Ureter (tissue), 1 donor: ENCODE data around the gene EMX2. TPM values are rescaled to one million over a fixed set of nuclear protein-coding genes. Genes with fewer than 3 reads are reported as not detected.

Source experiments
- DNase-seq: peaks from one replicate; pipeline ENCODE4 v3.0.0-alpha.2; 2020; ENCODE audit warnings: low spot score
- total RNA-seq: library from RNA; stranded (reverse); gene quantifications from one replicate; pipeline ENCODE4 v1.2.4, GENCODE V29; 2023
- donor health status: DM: yes; HTN: yes; CAD: no.

EMX2 gene
- total RNA-seq, 1 donor from 2014 or later, result 46.1 TPM

DNA sequence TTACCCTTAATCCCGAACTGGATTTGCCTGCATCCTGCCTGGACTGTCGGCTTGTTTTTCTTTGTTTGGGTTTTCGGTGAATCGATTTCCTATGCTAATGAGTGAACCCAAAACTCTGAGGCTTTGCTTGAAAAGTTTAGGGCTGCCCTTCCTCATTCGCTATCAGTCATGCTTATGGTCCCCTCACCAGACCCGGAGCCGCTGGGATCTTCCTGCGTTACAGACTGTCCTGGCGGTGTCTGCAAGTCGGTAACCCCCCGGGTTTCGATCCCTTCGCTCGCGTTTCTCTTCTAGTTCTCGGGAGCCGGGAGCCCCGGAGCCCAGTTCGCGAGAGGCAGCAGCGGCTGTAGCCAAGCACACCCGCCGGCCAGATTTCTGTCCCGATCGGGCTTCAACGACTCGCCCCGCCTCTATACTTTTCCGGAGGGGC lies 2.2 kb downstream of the EMX2 start:
- no peak for DNase-seq

DNA sequence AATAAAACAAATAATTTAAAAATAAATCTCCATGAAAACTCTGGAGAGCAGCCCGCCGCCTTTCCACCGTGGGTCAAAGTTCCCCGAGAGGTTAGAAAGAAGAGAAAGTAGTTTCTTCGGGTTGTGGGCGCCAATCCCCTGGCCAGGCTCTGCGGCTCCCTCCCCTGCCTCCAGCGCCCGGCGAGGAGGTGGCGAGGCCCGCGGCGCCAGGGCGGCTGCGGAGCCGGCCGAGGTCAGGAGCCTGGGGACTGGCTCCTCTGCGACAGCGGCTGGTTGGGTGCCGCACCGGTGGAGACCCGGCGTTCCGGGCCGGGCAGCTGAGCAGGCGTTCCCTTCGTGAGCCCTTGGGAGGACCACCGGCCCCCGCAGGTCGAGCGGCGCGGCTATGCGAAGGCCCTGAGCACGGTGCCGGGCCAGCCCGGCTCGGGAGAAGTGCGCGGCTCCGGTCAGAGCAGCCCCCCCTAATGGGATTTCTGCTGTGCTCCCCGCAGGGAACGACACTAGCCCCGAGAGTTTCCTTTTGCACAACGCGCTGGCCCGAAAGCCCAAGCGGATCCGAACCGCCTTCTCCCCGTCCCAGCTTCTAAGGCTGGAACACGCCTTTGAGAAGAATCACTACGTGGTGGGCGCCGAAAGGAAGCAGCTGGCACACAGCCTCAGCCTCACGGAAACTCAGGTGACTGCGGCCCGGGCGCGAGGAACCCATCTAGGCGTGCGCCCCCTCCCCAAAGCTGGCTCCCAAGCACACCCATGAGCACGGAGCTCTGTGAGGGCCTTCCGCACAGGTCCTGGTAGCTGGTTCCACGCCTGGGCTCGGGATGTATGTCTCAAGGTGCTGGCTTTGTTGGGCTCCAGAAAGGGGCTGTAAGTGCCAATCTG lies 2.8 kb downstream of the EMX2 start:
- DNase-seq, result no peak

DNA sequence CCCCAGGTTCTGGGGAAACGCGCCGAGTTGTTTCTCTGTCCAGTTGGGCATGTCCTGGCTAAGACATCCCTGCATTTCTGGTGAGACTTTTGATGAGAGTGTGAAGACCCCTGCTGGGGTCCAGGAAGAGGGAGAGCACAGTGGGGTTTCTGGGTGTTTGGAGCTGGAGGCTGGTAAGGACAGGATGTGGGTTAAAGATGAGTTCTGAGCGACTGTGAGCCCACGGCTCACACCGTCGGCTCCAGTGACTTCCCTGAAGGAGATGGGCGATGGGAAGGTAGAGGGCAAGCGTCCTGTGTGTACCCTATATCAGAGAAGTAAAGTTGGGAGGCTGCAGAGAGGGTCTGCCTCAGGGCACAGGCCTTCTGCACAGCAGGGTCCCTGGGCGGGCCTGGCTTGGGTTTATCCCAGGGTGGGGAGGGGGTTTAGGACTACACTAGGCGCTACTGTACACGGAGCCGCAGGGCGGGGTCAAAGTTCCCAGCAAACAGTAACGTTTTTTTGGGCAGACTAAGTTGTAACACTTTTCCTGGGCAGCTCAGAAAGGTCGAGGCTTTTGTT lies 3.6 kb downstream of the EMX2 start:
- no peak for DNase-seq

DNA sequence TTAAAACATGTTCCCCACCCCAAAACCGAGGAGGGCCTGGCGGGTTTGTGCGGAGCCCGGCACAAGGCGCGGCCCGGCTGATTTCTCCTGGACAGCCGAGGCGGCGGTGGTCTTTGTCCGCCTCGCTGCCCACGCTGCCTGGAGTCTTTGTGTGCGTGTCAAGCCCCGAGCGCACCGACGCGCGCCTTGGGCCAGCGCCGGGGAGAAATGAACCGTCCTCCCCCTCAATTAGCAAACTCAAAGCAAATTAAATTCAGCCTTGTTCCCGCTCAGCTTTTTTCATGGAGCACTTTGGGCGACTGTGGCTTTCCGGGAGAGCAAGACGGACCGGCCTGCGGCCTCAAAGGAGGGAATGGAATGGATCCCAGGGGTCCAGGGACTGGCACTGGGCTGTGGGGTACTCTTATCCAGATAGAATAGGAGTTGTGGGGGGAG lies 4.1 kb downstream of the EMX2 start:
- DNase-seq, result no peak

DNA sequence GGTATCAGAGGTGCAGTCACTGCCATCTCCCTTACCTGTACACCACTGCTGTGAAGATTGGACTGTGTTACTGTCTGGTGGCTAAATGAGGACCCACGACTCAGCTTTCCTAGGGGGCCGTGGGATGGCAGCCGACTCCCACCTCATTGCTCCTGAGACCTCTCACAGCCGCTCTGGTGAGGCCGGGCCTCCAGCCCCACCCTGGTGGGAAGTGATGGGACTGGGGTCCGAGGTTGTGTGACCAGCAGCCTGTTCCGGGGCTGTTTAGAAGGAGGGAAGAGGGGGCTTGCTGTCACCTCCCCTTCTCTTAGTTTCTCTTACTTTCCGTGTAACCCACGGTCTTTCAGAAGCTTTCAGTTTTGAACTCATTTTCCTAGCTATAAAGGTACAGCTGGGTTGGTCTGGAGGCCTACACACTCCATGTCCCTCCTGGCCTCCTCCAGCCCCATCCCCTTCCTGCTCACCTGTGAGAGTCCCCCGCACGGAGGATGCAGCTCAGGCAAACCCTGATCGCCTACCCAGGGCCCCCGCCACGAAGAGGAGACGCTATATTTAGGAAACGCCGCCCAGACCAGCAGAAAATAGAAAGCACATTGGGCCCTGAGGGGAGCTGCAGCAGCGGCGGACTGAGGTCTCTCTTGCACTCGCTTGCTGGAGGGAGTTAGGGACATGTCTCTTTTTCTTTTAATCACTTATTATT lies 4.6 kb downstream of the EMX2 start:
- no peak for DNase-seq

DNA sequence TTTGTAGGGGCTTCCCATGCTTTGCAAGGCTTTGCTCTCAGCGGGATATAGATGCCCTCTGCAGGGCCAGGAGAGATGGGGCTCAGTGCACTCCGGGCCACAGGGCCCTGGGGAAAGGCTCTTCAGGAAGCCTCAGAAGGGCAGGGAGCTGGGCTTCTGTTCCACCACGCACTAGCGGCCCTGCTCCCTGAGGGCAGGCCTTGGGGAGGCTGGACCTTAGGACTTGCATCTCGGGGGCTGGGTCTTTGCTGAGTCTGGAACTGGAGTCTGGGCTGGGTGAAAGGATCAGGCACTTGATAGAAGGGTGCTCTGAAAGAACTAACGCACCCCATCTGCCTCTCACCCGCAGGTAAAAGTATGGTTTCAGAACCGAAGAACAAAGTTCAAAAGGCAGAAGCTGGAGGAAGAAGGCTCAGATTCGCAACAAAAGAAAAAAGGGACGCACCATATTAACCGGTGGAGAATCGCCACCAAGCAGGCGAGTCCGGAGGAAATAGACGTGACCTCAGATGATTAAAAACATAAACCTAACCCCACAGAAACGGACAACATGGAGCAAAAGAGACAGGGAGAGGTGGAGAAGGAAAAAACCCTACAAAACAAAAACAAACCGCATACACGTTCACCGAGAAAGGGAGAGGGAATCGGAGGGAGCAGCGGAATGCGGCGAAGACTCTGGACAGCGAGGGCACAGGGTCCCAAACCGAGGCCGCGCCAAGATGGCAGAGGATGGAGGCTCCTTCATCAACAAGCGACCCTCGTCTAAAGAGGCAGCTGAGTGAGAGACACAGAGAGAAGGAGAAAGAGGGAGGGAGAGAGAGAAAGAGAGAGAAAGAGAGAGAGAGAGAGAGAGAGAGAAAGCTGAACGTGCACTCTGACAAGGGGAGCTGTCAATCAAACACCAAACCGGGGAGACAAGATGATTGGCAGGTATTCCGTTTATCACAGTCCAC lies 5.4 kb downstream of the EMX2 start:
- no peak for DNase-seq

DNA sequence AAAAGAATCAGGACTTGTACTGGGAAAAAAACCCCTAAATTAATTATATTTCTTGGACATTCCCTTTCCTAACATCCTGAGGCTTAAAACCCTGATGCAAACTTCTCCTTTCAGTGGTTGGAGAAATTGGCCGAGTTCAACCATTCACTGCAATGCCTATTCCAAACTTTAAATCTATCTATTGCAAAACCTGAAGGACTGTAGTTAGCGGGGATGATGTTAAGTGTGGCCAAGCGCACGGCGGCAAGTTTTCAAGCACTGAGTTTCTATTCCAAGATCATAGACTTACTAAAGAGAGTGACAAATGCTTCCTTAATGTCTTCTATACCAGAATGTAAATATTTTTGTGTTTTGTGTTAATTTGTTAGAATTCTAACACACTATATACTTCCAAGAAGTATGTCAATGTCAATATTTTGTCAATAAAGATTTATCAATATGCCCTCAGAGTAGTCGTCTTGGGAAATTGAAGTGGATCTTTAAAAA lies 6.6 kb downstream of the EMX2 start:
- DNase-seq, result no peak

DNA sequence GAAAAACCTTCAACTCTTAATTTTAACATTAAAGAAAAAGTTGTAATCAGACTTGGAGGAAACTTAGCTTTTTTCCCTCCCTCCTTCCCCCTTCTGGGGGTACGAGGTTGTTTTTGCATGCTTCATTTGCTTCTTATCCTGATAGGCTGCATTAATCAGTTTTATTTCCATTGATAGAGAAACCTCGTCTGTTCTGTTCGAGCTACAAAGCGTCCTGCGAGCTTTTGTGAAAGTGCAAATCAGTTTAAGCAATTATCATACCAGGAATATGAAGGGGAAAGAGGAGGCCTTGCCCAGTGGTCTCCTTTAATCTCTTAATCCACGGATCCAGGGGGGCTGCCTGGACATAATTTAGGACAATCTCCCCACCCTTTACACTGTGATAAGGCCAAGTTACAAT lies 7.5 kb downstream of the EMX2 start:
- no peak for DNase-seq

DNA sequence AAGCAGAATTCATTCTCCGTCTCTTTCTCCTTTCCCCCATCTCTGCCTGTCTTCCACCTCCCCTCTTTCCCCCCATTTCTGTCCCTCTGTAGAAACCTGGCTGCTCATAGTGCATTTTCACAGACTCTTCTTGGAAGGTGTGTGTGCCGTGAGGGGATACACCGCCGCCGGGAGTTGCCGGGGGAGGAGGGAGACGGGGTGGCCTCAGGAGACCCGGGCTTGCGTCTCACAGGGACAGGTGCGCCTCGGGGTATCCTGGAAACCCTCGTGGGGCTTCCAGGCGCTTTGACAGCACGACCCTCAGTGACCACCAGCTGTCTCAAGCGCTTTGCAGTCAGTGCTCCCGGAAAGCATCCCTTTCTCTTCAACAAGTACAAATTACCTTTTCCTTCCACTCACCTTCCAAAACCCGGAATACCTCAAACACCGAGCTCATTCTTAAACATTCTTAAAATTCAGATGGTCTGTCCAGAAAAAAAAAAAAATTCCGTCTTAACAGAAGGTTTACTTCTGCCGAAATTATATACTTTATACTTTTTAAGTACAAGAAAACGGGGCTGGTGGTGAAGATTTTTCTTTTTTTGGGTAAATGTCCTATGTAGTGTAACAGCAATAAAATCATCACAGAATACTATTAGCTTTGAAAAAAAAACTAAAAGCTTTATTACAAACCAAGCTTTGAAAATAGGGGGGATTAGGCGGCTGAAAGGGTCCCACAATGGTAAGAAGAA lies 8.2 kb downstream of the EMX2 start:
- DNase-seq, result no peak

DNA sequence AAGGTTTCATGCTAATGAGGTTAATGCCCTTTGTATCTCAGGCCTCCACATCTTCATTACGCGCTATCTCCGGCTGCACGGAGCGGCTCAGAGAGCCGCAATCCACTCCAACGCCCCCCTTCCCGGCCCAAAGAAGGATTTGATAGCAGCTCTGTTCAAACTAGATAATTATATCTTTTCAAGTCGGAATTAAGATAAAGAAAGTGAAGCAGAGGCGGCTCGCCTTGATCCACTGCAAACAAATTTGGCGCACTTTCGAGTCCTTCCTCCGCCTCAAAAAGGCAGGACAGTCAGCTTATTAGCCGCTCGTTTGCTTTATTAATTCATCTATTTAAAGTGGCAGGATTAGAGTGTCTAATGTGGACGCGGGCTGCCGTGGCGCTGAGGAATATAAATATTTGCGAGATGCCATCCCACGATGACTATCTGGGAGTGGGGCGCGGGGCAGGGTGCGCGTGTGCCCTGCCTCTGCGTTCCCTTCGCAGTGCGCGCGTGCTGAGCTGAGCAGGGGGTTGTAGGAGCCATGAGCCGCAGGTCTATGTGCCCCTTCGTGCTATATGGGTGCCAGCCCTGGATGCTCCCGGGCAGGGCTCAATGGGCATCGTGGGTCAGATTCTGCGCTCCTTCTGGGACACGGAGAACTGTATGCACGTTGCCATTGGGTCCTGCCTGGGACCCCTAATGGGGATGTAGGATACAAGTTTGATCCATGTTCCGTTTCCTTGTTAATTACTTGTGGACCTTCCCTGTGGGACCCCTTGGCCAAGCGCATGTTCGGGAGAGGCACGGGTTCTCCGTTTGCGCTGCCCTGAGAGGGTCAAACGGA lies 9.0 kb downstream of the EMX2 start:
- DNase-seq, result no peak

DNA sequence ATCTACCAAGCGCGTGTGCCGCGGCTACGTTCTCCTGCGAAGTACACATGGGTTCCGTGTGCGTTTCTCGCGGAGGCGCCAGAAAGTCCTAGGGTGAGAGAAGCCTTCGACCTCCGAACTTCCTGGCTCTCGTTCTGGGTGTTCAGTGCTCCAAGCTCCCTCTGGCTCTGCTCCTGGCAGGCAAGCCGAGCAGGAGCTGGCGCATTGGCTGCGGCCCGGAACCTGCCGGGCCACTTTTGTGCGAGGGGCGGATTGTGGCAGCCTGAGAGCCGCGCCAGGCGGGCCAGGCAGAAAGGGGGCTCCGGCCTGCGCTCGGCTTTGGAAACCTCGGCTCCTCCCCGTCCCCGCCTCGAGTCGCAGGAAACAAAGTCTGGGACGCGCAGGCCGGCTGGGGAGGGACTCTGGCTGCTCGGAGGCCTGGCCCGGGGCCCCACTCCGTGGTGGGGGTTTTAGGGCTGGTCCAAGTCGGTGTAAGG lies 9.6 kb downstream of the EMX2 start:
- DNase-seq, result peak; percentile 73

DNA sequence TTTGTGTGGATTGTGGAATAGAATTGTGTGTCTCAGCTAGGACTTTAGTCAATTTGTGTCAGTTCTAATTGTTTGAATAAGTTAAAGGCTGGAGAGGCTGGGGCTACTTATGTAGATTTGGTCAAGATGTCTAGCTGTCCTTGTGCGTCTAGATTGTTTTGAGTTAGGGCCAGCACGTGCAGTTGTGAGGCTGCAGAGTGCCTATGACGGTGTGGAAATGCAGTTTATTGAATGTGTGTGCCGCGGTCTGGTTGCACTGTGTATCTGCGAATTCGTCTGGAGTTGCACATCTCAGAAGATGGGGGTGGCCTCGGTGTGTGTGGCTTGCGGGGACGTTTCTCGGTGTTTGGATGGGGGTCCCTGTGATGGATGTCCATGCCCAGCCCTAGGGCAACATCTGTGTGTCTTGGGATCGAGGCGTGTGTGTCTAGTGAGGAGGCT lies 10.2 kb downstream of the EMX2 start:
- no peak for DNase-seq

DNA sequence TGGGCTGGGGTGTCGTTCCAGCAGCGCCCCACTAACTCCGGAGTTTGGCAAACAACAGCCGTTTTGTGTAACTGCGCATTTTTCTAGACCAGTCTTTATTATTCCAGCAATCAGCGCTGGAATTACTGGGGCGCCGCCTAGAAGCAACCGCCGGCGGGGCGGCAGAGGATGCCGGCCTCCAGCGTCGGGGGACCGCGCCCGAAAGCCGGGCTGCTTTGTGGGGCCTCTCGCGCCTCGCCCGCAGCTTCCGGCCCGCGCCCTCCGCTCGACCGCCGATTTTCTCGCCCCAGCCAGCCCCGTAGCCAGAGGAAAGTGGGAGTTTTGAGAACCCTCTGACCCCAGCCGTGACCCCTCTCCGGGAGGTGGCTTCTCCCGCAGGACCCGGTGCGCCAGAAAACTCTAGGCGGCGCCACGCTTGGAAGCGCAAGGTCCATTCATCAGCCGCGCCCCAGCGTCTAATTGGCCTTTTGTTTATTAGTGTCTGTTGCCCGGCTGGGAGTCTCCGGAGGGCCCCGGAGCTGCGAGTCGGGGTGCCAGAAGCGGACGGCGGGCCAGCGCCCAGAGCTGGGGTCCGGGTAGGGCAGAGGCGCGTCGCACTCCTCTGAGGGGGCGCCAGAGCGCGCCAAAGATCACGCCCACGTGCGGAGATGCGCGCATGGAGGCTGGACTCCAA lies 10.7 kb downstream of the EMX2 start:
- no peak for DNase-seq

DNA sequence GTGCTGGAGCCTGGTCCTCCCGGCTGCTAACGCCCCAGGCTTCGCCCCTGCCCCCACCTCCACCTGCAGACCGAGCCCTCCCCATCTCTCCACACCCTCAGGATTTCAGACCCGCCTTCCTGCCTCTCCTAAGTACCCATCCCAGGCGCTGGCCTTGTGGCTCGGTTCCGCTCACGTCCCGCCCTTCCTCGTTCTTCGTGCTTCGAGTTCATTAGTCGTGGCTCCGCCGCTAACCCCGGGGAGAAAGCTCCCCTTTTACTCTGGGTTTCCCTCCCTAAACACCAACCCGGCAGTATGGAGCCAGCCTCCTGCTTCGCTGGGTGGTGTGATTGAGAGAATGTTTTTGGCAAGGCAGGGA lies 11.2 kb downstream of the EMX2 start:
- no peak for DNase-seq

DNA sequence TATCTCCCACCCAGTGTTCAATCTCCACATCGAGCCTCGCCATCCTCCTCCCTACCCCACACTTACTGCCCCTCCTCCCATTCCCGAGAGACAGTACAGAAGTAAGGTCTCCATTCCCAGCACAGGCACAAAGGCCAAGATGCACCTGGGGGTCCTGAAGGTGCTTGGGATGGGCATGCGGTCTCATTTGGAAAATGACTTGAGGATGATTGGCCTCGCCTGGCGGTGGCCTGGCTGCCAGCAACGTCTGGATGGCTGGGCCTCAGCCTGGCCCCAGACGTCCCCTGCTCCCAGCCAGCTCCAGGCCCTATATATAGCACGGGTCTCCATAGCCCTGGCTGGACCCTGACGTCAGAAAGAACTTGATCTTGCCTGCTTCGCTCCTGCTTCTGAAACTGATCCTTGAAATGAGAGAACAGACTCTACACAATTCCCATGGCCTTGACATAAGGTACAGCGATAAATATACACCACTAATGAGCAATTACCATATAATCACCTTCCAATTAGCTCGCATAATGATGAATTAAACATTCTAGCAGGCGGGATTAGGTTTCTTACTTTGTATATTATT lies 11.8 kb downstream of the EMX2 start:
- no peak for DNase-seq

DNA sequence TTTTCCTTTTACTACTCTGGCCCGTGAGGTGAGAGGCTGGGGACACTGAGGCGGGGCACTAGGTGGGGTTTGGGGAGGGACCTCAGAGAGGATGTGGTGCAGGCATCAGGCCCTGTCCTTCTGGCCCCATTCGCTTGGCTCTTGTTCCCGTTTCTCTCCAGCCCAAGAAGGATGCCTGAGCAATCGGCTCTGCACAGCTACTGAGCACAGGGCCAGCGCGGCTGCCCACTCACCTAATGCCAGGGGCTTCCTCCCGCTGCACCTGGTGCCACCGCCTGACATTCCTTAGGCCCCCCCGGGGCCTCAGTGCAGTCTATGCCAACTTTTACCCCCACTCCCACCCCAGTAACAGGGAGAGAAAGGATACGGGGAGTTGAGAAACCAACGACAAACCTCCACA lies 12.5 kb downstream of the EMX2 start:
- DNase-seq, result no peak

DNA sequence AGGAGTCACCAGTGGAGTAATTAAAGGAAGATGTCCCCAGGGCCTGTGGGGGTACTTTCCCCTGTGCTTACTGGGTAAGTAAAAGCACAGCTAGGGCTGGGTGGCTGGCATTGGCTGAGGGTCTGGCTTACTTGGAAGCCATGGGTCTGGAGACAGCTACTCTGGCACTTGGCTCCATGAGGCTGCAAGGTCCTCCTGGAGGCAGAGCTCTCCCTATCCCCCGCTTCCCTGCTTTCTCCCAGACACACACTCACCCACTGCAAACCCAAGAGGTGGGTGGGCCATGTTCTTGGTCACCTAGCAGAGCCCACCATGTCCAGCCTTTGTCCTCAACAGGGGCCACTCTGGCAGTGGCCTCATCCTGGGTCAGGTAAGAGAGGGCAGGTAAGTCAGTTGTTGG lies 13.3 kb downstream of the EMX2 start:
- DNase-seq, result no peak

DNA sequence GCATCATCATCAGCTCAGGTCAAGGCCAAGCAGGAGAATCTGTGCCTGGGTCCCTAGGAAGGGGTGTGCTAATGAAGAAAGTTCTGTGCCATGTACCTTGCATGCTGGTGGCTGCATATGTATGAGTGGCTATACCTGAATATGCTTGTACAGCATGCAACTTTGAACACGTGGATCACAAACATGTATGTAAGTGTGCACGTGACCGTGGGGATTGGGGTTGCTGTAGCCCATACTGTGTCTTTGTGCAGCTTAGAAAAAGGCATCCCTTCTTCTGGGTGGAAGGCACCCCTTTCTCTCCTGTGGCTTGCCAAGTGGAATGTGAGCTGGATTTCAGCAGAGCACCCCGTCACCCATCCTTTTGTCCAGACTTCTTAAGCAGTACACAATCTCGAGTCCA lies 13.8 kb downstream of the EMX2 start:
- DNase-seq, result no peak

DNA sequence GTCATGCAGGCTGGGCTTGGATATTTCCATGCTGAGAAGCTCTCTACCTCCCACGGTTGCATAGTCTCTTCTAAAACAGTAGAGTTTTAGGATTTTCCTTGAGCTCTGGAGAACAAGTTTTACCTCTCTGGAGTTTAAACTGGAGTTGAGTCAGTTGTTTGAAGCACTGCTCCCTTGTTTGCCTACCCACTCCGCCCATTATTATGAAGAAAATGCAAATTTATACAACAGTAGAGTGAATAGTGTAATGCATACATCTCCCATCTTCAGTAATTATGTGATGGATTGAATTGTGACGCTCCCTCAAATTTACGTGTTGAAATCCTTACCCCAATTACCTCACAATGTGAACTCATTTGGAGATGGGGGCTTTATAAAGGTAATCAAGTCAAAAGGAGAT lies 17.2 kb downstream of the EMX2 start:
- DNase-seq, result no peak
